OCI-M2 (cell line): ENCODE results near the gene PCDHGB3.
"Not testable (repeated sequence)": the region's sequence is repeated elsewhere in the genome, so short reads cannot be mapped to it uniquely, and the experiment has no call there.

Experiments used
- DNase-seq: peaks from one replicate; lab custom pipeline; 2025; ENCODE audit not compliant: unreplicated experiment; lab: John Stamatoyannopoulos, UW

Gene PCDHGB3

GRCh38 chr5:141389153-141390042, 19.4 kb downstream of the PCDHGB3 start:
- DNase-seq, result no peak

GRCh38 chr5:141392429-141393198, 22.6 kb downstream of the PCDHGB3 start, which contains the start of gene PCDHGA8:
PCDHGA8 (plus strand) TSS chr5:141392633; CDS start chr5:141392814, 181 bp downstream.
- DNase-seq, result no peak

- no peak for DNase-seq
Observed at GRCh38 chr5:141393267-141393666, 23.2 kb downstream of the PCDHGB3 start.

- not testable (repeated sequence) for DNase-seq
Observed at GRCh38 chr5:141394401-141395187, 24.6 kb downstream of the PCDHGB3 start.

- DNase-seq, result not testable (repeated sequence)
Observed at GRCh38 chr5:141397756-141398551, 27.9 kb downstream of the PCDHGB3 start, which contains the start of gene PCDHGB5. PCDHGB5 (plus strand) TSS chr5:141397947; CDS start chr5:141398128, 181 bp downstream.

GRCh38 chr5:141398608-141399007, 28.6 kb downstream of the PCDHGB3 start:
- no peak for DNase-seq

- DNase-seq, result no peak
Observed at GRCh38 chr5:141399555-141400258, 29.7 kb downstream of the PCDHGB3 start.

GRCh38 chr5:141402553-141403243, 32.7 kb downstream of the PCDHGB3 start, which contains the start of gene PCDHGA9:
PCDHGA9 (plus strand) TSS chr5:141402778; CDS start chr5:141402953, 175 bp downstream.
- DNase-seq, result no peak

GRCh38 chr5:141403387-141403786, 33.3 kb downstream of the PCDHGB3 start:
- DNase-seq, result no peak

GRCh38 chr5:141407790-141408505, 37.9 kb downstream of the PCDHGB3 start, which contains the start of gene PCDHGB6:
PCDHGB6 (plus strand) TSS chr5:141408021; CDS start chr5:141408203, 182 bp downstream.
- not testable (repeated sequence) for DNase-seq

GRCh38 chr5:141409598-141410306, 39.7 kb downstream of the PCDHGB3 start:
- no peak for DNase-seq

- DNase-seq, result no peak
Observed at GRCh38 chr5:141411575-141411974, 41.5 kb downstream of the PCDHGB3 start.

GRCh38 chr5:141412854-141413539, 43.0 kb downstream of the PCDHGB3 start, which contains the start of gene PCDHGA10:
PCDHGA10 (plus strand) TSS chr5:141412987; CDS start chr5:141413176, 189 bp downstream.
- DNase-seq, result peak; percentile 18

GRCh38 chr5:141413540-141414069, 43.6 kb downstream of the PCDHGB3 start:
- no peak for DNase-seq

- not testable (repeated sequence) for DNase-seq
Observed at GRCh38 chr5:141414548-141415274, 44.7 kb downstream of the PCDHGB3 start.

- not testable (repeated sequence) for DNase-seq
Observed at GRCh38 chr5:141415275-141415618, 45.2 kb downstream of the PCDHGB3 start.
